Measurements from ENCODE around the gene FLACC1.

- no peak for TF ChIP-seq CTCF (conservative IDR thresholded peaks at IDR 0.05; ENCODE audit: low read depth in 2 of 2)
- no peak for TF ChIP-seq REST (IDR thresholded peaks at IDR 0.05; ENCODE audit: unreplicated experiment)
- no peak for TF ChIP-seq POLR2AphosphoS5 (IDR thresholded peaks at IDR 0.05; ENCODE audit: low read depth)
- TF ChIP-seq CREB1 (CRISPR knock-in tag; IDR thresholded peaks at IDR 0.05; ENCODE audit: low read depth): no peak
- TF ChIP-seq JUNB (IDR thresholded peaks at IDR 0.05; ENCODE audit: unreplicated experiment): no peak
- no peak for TF ChIP-seq EZH2phosphoT487 (IDR thresholded peaks at IDR 0.05; ENCODE audit: unreplicated experiment)
- no peak for TF ChIP-seq ETS1 (IDR thresholded peaks at IDR 0.05)
- TF ChIP-seq EZH2 (IDR thresholded peaks at IDR 0.05; ENCODE audit: low read depth, unreplicated experiment): no peak
- no peak for TF ChIP-seq ZNF331 (CRISPR knock-in tag; IDR thresholded peaks at IDR 0.05; ENCODE audit: low read depth)
- TF ChIP-seq NANOG (IDR thresholded peaks at IDR 0.05; ENCODE audit: borderline replicate concordance): no peak
- TF ChIP-seq STAT1 (IDR thresholded peaks at IDR 0.05; ENCODE audit: unreplicated experiment): no peak
- TF ChIP-seq ZNF462 (CRISPR knock-in tag; IDR thresholded peaks at IDR 0.05): no peak
Observed at GRCh38 chr2:201280191-201281040, 76.7 kb downstream of the FLACC1 start.
